Nasal cavity respiratory epithelium epithelial cell of viscerocranial mucosa (primary cell): ENCODE results near the gene B3GNT8. TPM values are rescaled to one million over a fixed set of nuclear protein-coding genes. Genes with fewer than 3 reads are reported as not detected.

Experiments
- total RNA-seq: library from RNA; depleted of rRNA; stranded (reverse); fragments of >200 nt; gene quantifications from 2 replicates; pipeline ENCODE4 v1.2.3, GENCODE V29; 2014

Gene B3GNT8
- 3.3 and 3.4 TPM in 2 replicates for total RNA-seq

GRCh38 chr19:41426952-41427646 is at the start of gene B3GNT8:
Gene B3GNT8, minus strand, starts transcription at chr19:41427374. Its CDS starts 596 bp downstream, at chr19:41426778.

GRCh38 chr19:41442473-41443355 is 15.5 kb upstream of the B3GNT8 start, which contains the start of gene ERICH4:
Gene ERICH4, plus strand, starts transcription at chr19:41443156. Its CDS starts 14 bp downstream, at chr19:41443170.

GRCh38 chr19:41439441-41440222 is 12.5 kb upstream of the B3GNT8 start, which contains the start of gene DMAC2:
Gene DMAC2, minus strand, starts transcription at chr19:41439912. Its CDS starts 13 bp downstream, at chr19:41439899.

GRCh38 chr19:41397086-41398049 is 29.8 kb downstream of the B3GNT8 start, which contains the start of the genes BCKDHA and EXOSC5:
Gene BCKDHA, plus strand, starts transcription at chr19:41397818. Its CDS starts 10 bp downstream, at chr19:41397828.
Gene EXOSC5, minus strand, starts transcription at chr19:41397359. Its CDS starts 31 bp downstream, at chr19:41397328.

GRCh38 chr19:41376241-41376997 is 50.8 kb downstream of the B3GNT8 start, which contains the start of gene TMEM91:
Gene TMEM91, plus strand, starts transcription at chr19:41376533. Its CDS starts 1,777 bp downstream, at chr19:41378310.

Other genes with a start within 250 kb of the B3GNT8 start
- gene CYP2S1, start 234.2 kb downstream of the B3GNT8 start, total RNA-seq, result 19.5 and 44.2 TPM in 2 replicates
- 23.9 and 40.2 TPM in 2 replicates for gene AXL, start 208.2 kb downstream of the B3GNT8 start, total RNA-seq
- 50.6 and 112 TPM in 2 replicates for gene HNRNPUL1, start 163.0 kb downstream of the B3GNT8 start, total RNA-seq
- gene CCDC97, start 117.2 kb downstream of the B3GNT8 start, total RNA-seq, result 10.3 and 18.2 TPM in 2 replicates
- gene TGFB1, start 73.5 kb downstream of the B3GNT8 start, total RNA-seq, result 5.5 and 22.2 TPM in 2 replicates
- 1.3 and 1.7 TPM in 2 replicates for gene B9D2, start 63.2 kb downstream of the B3GNT8 start, total RNA-seq
- 8.7 and 9.2 TPM in 2 replicates for gene TMEM91, start 50.8 kb downstream of the B3GNT8 start, total RNA-seq
- 20.8 and 30.4 TPM in 2 replicates for gene EXOSC5, start 30.0 kb downstream of the B3GNT8 start, total RNA-seq
- gene BCKDHA, start 29.6 kb downstream of the B3GNT8 start, total RNA-seq, result 30.3 and 40.0 TPM in 2 replicates
- 32.6 and 33.2 TPM in 2 replicates for gene DMAC2, start 12.5 kb upstream of the B3GNT8 start, total RNA-seq
- gene ERICH4, start 15.8 kb upstream of the B3GNT8 start, total RNA-seq, result not detected in 2 replicates
- gene CEACAM21, start 148.8 kb upstream of the B3GNT8 start, total RNA-seq, result not detected in 2 replicates
- gene CEACAM4, start 199.7 kb upstream of the B3GNT8 start, total RNA-seq, result not detected in 2 replicates